Stimulated activated CD8-positive, alpha-beta memory T cell treated with anti-CD3 and anti-CD28 coated beads, Interleukin-7, amount 100 ng/mL, for 24 hours (primary cell): ENCODE results near the gene ASGR2.
"Not testable (repeated sequence)": the region's sequence is repeated elsewhere in the genome, so short reads cannot be mapped to it uniquely, and the experiment has no call there.

ENCODE experiments used
- DNase-seq: peaks from one replicate; pipeline ENCODE4 v3.0.0-alpha.2; 2020; ENCODE audit warnings: low read depth

The ASGR2 gene

DNA sequence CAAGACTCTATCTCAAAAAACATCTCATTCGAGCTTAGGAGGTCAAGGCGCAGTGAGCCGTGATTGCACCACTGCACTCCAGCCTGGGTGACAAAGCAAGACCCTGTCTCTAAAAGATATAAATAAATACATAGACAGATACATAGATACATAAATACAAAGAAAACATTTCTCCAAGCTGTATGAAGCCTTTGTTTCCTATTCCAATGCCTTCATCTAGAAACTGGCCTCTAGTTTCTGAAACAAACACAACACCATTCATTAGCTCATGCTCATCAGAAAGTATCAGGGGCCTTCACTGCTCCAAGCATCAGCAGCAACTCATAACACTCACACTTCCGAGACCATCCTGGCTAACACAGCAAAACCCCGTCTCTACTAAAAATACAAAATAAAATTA is 10.3 kb upstream of the ASGR2 start:
- no peak for DNase-seq

DNA sequence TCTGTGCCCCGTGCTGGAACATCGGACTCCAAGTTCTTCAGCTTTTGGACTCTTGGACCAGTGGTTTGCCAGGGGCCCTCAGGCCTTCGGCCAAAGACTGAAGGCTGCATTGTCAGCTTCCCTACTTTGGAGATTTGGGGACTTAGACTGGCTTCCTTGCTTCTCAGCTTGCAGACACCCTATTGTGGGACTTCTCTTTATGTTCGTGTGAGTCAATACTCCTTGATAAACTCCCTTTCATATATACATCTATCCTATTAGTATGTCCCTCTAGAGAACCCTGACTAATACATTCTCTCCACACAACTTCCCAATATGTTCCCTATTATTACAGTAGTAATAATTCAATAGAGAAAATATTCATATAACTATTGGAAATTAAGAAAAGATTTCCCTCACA is 9.2 kb upstream of the ASGR2 start:
- no peak for DNase-seq

DNA sequence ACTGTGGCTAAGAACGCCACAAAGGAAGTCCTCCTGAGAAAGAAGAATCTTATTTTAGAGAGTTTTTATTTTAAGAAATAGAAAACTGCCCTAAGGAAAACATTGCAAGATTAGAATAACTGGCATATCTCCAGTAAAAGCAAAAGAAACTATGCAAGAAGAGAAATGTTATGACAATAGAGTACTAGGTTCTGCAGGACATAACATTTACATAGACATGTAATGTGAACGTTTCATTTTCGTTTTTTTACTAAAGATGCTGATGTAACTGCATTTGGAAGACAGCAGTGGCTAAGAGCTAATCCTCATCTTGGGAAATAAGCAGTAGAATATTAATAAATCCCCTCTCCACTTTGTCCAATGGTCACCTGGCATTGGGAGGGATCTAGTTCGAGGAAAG is 7.8 kb upstream of the ASGR2 start:
- no peak for DNase-seq

DNA sequence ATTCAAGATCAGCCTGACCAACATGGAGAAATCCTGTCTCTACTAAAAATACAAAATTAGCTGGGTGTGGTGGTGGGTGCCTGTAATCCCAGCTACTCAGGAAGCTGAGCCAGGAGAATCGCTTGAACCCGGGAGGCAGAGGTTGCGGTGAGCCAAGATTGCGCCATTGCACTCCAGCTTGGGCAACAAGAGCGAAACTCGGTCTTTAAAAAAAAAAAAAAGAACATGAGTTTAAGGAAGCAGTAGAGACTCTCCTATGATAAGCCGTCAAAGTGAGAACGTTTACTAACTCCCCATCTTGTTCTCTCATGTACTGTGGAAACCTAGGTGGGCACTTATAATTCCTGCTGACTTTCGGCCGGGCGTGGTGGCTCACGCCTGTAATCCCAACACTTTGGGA is 6.0 kb upstream of the ASGR2 start:
- not testable (repeated sequence) for DNase-seq

DNA sequence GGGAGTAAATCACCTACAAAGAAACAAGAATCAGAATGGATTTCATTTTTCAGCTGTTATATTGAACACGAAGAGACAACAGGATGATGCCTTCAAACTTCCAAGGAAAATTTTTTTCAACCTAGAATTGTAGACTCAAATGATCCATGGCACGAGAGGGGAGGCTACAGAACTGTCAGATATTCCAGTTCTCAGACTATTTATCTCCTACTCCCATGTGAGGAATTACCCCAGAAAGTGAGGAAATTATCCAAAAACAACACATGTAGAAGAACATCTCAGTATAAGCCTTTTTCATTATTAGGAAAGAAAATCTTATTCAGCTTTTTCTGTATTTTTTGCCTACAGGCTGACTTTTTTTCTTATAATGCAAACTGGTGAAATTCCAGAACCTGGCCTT is 5.5 kb upstream of the ASGR2 start:
- DNase-seq: no peak

DNA sequence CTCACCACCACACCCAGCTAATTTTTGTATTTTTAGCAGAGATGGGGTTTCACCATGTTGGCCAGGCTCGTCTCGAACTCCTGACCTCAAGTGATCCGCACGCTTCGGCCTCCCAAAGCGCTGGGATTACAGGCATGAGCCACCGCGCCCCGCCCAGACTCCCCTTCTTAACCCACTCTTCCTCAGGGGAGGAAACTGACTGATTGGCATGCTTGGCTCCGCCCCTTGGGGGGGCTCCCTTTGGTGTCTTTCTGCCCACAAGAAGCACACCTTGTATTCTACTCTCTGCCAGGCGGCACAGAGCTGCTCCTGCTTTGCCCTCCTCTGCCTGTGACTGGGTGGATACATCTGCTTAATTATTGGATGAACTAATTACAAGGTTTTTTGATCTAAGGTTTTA is 4.7 kb upstream of the ASGR2 start:
- no peak for DNase-seq

DNA sequence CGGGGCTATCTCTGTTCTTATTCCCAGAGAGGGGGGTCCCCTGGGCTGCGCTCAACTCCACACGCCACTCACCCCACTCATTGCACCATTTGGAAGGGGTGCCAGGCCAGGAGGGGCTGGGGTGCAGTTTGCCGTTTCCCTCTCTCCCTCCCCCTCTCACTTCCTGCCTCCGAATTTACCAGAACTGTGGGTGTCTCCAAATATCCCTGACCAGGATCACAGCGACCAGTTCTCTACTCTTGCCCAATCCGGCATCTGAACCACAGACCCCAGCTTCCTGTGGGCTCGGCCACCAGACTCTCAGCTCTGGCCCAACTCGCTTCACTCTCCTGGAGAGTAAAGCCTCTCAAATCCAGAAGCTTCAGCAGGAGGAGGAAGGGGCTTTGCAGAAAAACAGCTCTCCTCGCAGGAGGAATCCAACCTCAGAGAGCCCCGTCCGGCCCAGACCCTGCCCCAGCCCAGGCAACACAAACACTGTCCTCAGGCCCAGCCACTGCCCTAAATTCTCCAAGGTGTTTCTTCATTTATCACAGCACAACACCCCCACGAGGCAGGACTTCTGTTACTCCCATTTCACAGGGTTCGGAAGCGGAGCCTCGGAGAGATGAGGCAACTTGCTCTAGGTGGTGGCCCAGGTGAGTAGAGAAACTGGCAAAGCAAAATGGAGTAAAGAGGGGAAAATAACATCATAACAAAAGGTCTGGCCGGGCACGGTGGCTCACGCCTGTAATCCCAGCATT is 423 bp upstream of the ASGR2 start:
- DNase-seq: no peak

DNA sequence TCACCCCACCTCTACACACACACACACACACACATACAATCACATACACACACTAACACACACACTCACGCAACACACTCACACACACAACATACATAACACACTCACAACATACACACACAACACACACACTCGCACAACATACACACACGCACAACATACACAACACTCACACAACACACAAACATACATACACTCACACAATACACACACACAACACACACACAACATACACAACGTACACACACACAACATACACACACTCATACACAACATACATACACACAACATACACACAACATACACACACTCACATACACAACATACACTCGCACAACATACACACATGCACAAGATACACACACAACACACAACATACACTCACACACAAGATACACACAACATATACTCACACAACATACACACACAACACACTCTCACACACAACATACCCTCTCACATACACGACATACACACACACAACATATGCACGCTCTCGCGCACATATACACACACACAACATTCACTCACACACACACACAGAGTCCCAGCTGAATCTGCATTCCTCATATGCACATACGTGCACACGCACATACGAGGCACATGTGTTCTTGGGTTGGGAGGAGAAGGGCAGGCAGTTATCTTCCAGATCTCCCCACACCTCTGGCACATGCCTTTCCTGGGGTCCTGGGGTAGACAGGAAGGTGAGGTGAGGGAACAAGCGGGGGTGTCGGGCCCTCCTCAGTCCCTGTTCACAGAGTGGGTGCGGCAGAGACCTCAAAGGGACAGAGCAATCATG is 1.1 kb downstream of the ASGR2 start:
- DNase-seq: no peak

DNA sequence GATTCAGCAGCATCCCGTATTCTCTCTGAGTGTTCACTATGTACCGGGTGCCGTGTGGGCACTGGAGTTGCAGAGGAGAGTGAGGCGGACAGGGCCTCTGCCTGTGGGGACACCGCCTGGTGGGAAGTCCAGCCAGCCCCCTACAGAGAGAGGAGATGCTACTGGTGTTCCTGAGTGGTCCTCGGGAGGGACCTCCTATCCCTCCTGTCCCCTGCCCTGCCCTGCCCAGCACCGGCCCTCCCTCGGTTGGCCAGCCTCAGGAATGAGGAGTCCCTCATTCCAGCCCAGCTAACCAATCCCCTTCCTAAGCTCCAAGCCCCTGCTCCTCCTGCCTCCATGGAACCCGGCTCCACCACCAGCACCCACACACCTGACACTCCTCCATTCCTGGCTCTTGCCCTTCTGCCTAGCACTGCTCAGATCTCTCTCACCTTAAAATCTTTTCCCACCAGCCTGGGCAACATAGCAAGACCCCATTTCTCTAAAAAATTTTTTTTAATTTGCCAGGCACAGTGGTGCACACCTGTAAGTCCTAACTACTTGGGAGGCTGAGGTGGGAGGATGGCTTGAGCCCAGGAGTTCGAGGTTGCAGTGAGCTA is 2.0 kb downstream of the ASGR2 start:
- DNase-seq: no peak

DNA sequence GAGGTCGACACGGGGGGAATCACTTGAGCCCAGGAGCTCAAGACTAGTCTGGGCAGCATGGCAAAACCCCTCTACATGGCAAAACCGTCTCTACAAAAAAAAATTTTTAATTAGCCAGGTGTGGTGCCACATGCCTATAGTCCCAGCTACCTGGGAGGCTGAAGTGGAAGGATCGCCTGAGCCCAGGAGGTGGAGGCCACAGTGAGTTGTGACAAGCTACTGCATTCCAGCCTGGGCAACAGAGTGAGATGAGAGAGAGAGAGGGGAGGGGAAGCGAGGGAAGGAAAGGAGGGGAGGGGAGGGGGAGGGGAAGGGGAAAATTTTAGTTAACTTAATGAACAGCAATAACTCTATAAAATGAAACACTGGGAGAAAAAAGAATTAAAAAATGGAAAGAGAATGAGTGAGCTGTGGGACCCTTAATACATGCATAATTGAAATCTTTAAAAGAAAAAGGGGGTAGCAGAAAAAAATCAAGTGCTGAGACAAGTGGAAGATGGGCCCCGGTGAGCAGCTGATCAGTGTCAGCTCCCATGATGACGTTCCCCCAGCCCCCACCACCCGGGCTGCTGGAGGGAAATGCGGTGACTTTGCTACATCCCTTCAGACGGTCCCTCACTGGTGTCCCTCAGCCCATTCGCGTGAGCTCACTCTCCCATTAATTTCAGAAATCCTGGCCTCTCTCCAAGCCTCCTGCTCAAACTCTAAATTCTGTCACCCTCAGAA is 2.7 kb downstream of the ASGR2 start:
- no peak for DNase-seq

DNA sequence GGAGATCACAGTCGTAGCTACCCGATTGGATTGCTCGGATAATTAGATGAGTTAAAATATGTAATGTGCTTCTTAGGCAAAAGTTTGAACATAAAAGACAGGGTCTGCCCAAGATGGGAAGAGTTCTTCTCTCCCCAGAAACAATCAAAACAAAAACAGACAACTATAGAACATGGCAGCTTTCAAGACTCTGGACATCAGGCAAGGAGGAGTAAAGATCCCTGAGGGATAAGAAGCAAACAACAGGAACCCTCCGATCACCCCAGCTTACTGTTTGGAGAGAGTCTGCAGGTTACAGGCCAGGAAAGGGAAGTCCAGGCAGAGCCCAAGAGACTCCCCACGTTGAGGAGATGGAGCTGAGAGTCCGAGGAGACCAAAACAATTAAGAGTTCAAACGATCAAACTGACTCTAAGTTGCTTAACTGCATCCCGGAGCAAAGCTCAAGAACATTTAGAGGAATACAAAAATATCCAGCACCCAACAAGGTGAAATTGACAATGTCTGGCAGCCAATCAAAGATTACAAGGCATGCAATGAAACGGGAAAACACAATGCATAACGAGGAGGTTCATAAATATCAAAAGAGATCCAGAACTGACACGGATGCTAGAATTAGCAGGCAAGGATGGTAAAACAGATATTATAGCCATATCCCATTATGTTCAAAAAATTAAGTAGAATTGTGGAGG is 3.9 kb downstream of the ASGR2 start:
- no peak for DNase-seq

DNA sequence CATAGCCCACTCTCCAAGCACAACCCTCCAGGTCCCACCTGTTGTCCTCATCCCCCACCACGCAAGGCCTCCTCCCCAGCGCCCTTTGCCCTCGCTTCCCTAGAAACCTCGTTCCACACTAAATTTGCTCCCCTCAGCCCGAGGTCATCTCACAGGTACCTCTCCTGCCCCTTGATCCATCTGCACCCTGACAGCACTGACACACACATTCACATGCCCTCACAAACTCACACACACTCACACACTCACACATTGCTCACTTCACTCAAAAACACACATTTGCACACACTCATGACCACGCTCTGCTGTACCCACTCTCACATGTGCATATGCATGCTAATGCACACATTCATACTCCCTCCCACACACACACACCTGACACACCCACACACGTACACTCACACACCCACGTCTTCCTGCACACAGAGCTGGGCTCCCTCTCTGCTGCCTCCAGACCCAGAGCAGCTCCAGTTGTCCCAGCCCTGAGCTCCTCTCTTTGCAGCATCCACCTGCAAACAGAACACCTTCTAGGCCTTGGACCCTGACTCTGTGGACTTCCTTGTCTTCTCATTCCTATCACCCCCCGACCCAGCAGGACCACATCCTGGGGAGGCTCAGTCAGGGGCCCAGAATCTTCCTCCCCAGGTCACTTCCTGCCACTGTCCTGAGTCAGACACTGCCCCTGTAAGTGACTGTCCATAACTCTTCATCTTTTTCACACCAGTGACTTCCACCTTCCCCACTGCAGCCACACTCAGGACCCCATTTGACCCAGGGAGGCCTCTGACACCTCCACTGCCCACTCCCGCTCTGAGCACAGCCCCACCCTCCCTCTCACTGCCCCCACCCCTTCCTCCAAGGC is 4.9 kb downstream of the ASGR2 start:
- DNase-seq: no peak

DNA sequence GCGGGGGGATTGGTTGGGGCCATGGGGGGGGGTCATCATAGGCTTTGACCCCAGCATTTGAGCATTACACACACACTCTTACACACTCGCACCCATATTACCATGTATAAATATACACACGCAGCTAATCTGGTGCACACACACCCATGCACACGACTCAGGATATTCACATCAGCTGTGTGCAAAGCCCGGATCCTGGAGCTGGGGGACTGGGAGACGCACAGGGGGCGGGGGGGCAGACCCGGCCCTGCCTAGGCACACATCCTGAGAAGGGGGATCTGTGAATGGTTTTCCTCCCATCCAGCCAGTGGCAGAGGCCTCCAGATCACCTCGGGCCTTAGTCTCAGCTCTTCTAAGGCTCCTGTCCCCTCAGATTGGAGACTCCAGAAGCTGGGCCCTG is 5.6 kb downstream of the ASGR2 start:
- DNase-seq: no peak

DNA sequence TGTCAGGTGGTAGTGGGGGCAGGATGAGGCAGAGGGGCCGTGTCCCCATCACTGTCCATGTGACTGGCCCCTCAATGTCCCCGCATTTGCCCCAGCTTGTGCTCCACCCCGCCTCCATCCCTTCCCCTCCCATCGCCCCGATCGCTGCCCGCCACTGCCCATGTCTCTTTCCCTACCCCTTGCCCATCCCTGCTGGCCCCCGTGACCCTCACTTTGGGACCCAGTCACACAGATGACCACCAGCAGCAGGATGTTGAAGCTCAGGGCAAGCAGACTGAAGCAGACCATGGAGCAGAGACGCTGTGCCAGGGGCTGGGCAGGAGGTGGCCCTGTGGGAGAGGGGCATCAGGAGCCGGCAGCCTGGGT is 6.1 kb downstream of the ASGR2 start:
- DNase-seq: no peak

DNA sequence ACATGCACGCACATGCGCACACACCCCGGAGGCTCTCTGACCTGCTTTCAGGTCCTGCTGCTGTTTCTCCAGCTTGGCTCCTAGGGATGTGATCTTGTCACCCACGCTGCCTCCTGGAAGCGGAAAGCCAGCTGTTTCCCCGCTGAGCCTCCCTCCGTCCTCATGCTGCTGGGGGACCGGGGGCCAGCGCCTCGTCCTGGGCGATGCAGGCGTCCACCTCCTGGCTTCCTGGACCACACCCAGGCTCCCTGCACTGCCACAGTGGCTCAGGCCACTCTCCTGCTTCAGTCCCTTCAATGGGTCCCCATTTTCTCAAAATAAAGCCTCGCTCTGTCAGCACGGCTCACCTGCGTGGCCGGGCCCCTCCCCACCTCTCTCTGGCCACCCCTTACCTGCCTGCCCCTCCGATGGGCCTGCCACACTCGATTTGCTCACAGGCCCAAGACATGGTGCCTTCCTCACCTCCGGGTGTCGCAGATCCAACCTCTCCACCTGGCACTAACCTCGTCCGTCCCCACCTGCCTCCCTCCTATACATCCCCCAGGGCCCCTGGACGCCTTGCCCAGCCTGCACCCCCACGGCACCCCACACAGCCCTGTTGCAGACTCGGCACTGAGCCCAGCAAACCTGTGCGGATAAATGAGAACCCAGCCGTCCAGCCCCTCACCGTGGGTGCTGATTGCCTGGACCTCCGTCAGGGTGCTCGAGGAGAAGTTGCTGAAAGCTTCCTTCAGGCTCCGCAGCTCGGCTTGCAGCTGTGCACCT is 6.6 kb downstream of the ASGR2 start:
- DNase-seq: no peak

DNA sequence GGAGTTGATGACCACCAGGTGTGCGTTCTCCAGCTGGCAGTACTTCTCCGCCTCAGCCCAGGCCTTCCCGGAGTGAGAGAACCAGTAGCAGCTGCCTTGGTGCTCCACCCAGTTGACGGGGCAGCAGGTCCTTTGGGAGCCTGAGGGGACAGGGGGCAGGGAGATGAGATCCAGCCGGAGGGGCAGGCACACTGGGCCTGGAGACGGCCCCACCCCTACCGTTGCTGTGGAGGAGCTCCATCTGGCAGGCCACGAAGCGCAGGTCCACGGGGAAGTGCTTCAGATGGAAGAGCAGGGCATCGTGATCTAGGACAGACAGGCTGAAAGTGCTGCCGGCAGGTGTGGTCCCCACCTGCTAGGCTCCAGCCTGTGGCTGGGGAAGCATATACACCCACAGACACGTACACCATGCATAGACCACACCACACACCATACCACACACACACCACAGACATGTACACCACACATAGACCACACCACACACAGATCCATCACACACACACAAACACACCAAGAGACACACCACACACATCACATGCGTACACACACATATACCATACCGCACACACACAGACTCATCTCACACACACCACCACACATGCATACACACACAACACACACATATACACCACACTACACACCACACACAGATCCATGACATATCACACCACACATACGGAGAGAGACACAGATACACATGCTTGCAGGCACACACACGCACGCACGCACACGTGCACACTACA is 7.4 kb downstream of the ASGR2 start:
- DNase-seq: no peak

DNA sequence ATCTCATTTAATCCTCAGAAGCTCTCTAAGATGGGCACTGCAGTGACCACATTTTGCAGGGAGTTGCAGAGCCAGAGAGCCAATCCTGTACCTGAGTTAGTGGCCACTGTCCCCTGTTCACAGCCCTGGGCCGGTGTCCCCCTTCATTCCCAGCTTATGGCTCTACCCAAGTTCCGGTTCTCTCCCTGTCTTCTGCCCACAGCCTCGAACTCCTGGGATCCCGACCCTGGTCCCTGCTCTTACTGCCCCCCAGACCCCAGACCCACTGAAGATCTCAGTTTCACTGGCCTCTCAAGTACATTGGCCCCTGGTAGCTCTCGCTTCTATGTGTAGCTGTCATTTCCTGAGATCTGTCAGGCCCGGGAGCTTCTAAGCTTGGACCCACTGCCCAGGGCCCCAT is 12.2 kb downstream of the ASGR2 start:
- no peak for DNase-seq

DNA sequence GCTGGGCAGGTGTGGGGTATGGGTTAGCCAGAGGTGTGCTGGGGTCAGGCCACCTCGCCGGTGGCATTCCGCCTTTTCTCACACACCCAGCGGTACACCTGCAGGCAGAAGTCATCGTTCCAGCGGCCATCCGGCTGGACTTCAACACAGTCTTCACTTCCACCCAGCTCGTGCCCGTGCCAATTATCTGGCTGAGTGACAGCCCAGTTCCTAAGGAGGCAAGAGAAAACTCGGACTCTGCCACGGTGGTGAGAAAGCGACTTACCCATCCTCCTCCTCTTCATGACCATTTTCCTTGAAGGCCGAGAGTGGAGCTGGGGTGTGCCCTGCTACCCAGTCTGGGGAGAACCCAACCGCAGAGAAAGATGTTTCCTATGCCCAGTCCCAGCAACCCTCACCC is 13.1 kb downstream of the ASGR2 start:
- DNase-seq: no peak

DNA sequence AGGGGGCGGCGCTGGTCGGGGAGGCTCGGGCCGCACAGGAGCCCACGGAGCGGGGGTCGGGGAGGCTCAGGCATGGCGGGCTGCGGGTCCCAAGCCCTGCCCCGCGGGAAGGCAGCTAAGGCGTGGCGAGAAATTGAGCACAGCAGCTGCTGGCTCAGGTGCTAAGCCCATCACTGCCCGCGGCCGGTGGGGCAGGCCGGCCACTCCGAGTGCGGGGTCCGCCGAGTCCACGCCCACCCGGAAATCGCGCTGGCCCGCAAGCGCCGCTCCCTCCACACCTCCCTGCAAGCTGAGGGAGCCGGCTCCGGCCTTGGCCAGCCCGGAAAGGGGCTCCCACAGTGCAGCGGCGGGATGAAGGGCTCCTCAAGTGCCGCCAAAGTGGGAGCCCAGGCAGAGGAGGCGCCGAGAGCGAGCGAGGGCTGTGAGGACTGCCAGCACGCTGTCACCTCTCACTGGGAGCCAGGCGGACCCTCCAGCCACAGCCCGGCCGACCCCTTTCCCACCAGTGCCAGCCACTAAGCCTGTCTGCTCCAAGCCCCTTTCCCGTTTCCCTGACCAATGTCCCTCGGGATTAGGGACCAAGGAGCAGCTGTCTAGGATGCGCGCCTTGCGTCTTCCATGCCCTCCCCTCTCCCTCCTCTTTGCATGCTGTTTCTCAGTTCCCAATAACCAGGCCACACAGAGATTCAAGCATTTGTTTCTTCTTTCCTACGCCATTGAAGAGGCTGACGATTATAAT is 13.8 kb downstream of the ASGR2 start:
- not testable (repeated sequence) for DNase-seq
